ENCODE results near the gene VSIR.

Gene VSIR

GRCh38 chr10:71817831-71818655 is 44.7 kb upstream of the VSIR start:
- no peak overlapping the region for H3K27ac ChIP-seq (ENCODE audit: low read length)
- TF ChIP-seq CTCF (IDR thresholded peaks at IDR 0.05; ENCODE audit: borderline replicate concordance, extremely low read depth, low read length, poor library complexity, severe bottlenecking) (no peak), EZH2 (IDR thresholded peaks at IDR 0.05; ENCODE audit: borderline replicate concordance, low read depth, low read length, severe bottlenecking) (no peak)
- H2AFZ ChIP-seq (ENCODE audit: low read depth, low read length), result no peak overlapping the region
- peaks cover 89% of the 10 kb centered on the region for H3K36me3 ChIP-seq (ENCODE audit: insufficient read depth, low read length)
- no peak overlapping the region for H3K9ac ChIP-seq (ENCODE audit: low read depth, low read length)
- ATAC-seq (ENCODE audit: insufficient read depth, low read depth) (no peak), DNase-seq (no peak)
- H3K4me3 ChIP-seq (ENCODE audit: low read depth in 1 of 2, low read length in 2 of 2), result no peak overlapping the region
- H4K20me1 ChIP-seq (ENCODE audit: insufficient read depth, low read length), result peaks cover 26% of the 10 kb centered on the region
- no peaks in the 10 kb centered on the region for H3K4me1 ChIP-seq (ENCODE audit: insufficient read depth, low read length)
- no peak overlapping the region for H3K4me2 ChIP-seq (ENCODE audit: insufficient read depth, low read length)
- H3K79me2 ChIP-seq (ENCODE audit: insufficient read depth, low read length), result peaks cover 6% of the 10 kb centered on the region; the same call in 1 of the 2 replicates
- H3K9me3 ChIP-seq (ENCODE audit: insufficient read depth, low read length, severe bottlenecking), result no peaks in the 10 kb centered on the region
- no peaks in the 10 kb centered on the region for H3K27me3 ChIP-seq (ENCODE audit: insufficient read depth, low read length, poor library complexity)

- peaks cover 24% of the 10 kb centered on the region for H4K20me1 ChIP-seq (ENCODE audit: insufficient read depth, low read length)
- no peaks in the 10 kb centered on the region for H3K4me1 ChIP-seq (ENCODE audit: insufficient read depth, low read length)
- H3K36me3 ChIP-seq (ENCODE audit: insufficient read depth, low read length), result peaks cover 80% of the 10 kb centered on the region
- DNase-seq (no peak), ATAC-seq (ENCODE audit: insufficient read depth, low read depth) (no peak)
- TF ChIP-seq EZH2 (IDR thresholded peaks at IDR 0.05; ENCODE audit: borderline replicate concordance, low read depth, low read length, severe bottlenecking) (no peak), CTCF (IDR thresholded peaks at IDR 0.05; ENCODE audit: borderline replicate concordance, extremely low read depth, low read length, poor library complexity, severe bottlenecking) (no peak)
- no peaks in the 10 kb centered on the region for H3K9me3 ChIP-seq (ENCODE audit: insufficient read depth, low read length, severe bottlenecking)
- H3K9ac ChIP-seq (ENCODE audit: low read depth, low read length), result no peak overlapping the region
- no peak overlapping the region for H3K27ac ChIP-seq (ENCODE audit: low read length)
- no peak overlapping the region for H3K4me2 ChIP-seq (ENCODE audit: insufficient read depth, low read length)
- H3K79me2 ChIP-seq (ENCODE audit: insufficient read depth, low read length), result 0 out of 2 replicates have a peak, but pooled peaks cover 5% of the 10 kb centered on the region
- H2AFZ ChIP-seq (ENCODE audit: low read depth, low read length), result no peak overlapping the region
- H3K27me3 ChIP-seq (ENCODE audit: insufficient read depth, low read length, poor library complexity), result no peaks in the 10 kb centered on the region
- H3K4me3 ChIP-seq (ENCODE audit: low read depth in 1 of 2, low read length in 2 of 2), result no peak overlapping the region
Measured at GRCh38 chr10:71816936-71817618, 43.8 kb upstream of the VSIR start.

GRCh38 chr10:71816421-71816851 is 43.1 kb upstream of the VSIR start:
- H3K36me3 ChIP-seq (ENCODE audit: insufficient read depth, low read length), result peaks cover 74% of the 10 kb centered on the region
- DNase-seq (no peak), ATAC-seq (ENCODE audit: insufficient read depth, low read depth) (no peak)
- no peak overlapping the region for H3K9ac ChIP-seq (ENCODE audit: low read depth, low read length)
- no peak overlapping the region for H3K4me2 ChIP-seq (ENCODE audit: insufficient read depth, low read length)
- no peaks in the 10 kb centered on the region for H3K9me3 ChIP-seq (ENCODE audit: insufficient read depth, low read length, severe bottlenecking)
- H2AFZ ChIP-seq (ENCODE audit: low read depth, low read length), result no peak overlapping the region
- H3K79me2 ChIP-seq (ENCODE audit: insufficient read depth, low read length), result no peaks in the 10 kb centered on the region
- no peaks in the 10 kb centered on the region for H3K27me3 ChIP-seq (ENCODE audit: insufficient read depth, low read length, poor library complexity)
- H3K27ac ChIP-seq (ENCODE audit: low read length), result no peak overlapping the region
- no peak overlapping the region for H3K4me3 ChIP-seq (ENCODE audit: low read depth in 1 of 2, low read length in 2 of 2)
- peaks cover 20% of the 10 kb centered on the region for H4K20me1 ChIP-seq (ENCODE audit: insufficient read depth, low read length)
- H3K4me1 ChIP-seq (ENCODE audit: insufficient read depth, low read length), result no peaks in the 10 kb centered on the region
- TF ChIP-seq EZH2 (IDR thresholded peaks at IDR 0.05; ENCODE audit: borderline replicate concordance, low read depth, low read length, severe bottlenecking) (no peak), CTCF (IDR thresholded peaks at IDR 0.05; ENCODE audit: borderline replicate concordance, extremely low read depth, low read length, poor library complexity, severe bottlenecking) (no peak)

Measured in DND-41 (cell line).